HG03457 (cell line): Measurements from ENCODE around the gene SDSL.

Experiments used
- ATAC-seq: cut with Tn5 transposase; IDR thresholded peaks from one replicate; pipeline ENCODE4 v1.9.1; 2021; ENCODE audit warnings: moderate number of reproducible peaks; ENCODE audit not compliant: unreplicated experiment

Gene SDSL

GRCh38 chr12:113443030-113443539, 20.9 kb downstream of the SDSL start:
- no peak for ATAC-seq

GRCh38 chr12:113445544-113446171, 23.5 kb downstream of the SDSL start:
- no peak for ATAC-seq

- no peak for ATAC-seq
These were observed 26.7 kb downstream of the SDSL start for GRCh38 chr12:113448873-113449272.

GRCh38 chr12:113449299-113449698, 27.1 kb downstream of the SDSL start:
- ATAC-seq: no peak

- ATAC-seq: no peak
These were observed 27.7 kb downstream of the SDSL start for GRCh38 chr12:113449839-113450238.

- ATAC-seq: no peak
These were observed 30.3 kb downstream of the SDSL start for GRCh38 chr12:113452458-113452857.

GRCh38 chr12:113453330-113453729, 31.1 kb downstream of the SDSL start:
- ATAC-seq: no peak

- no peak for ATAC-seq
These were observed 34.0 kb downstream of the SDSL start for GRCh38 chr12:113456199-113456598.

GRCh38 chr12:113456761-113457160, 34.6 kb downstream of the SDSL start:
- ATAC-seq: no peak

GRCh38 chr12:113457185-113457584, 35.0 kb downstream of the SDSL start:
- no peak for ATAC-seq

GRCh38 chr12:113457710-113458109, 35.5 kb downstream of the SDSL start:
- ATAC-seq: no peak

- ATAC-seq: no peak
These were observed 37.8 kb downstream of the SDSL start for GRCh38 chr12:113459981-113460380.

- ATAC-seq: no peak
These were observed 39.5 kb downstream of the SDSL start for GRCh38 chr12:113461666-113462065.

- no peak for ATAC-seq
These were observed 40.1 kb downstream of the SDSL start for GRCh38 chr12:113462117-113462774.

GRCh38 chr12:113462998-113463745, 41.0 kb downstream of the SDSL start:
- ATAC-seq: no peak

GRCh38 chr12:113463746-113464451, 41.7 kb downstream of the SDSL start:
- no peak for ATAC-seq

GRCh38 chr12:113464452-113464775, 42.2 kb downstream of the SDSL start:
- ATAC-seq: no peak

- ATAC-seq: no peak
These were observed 42.9 kb downstream of the SDSL start for GRCh38 chr12:113464852-113465719.

- ATAC-seq: no peak
These were observed 43.8 kb downstream of the SDSL start for GRCh38 chr12:113465808-113466453.
